H9 (cell line): ENCODE results near the gene TSPAN13. TPM values are rescaled to one million over a fixed set of nuclear protein-coding genes. Genes with fewer than 3 reads are reported as not detected.

Experiments
- DNase-seq: peaks from one replicate; pipeline ENCODE4 v3.0.0-alpha.2; 2017
- H2AFZ ChIP-seq: one replicate; pipeline ENCODE4 v1.6.1; 2013; ENCODE audit warnings: mild to moderate bottlenecking, low read length, control low read depth, moderate library complexity
- H2AK5ac ChIP-seq: 2 replicates; pipeline ENCODE4 v1.6.1; 2013; ENCODE audit warnings: low read length, control low read depth, mixed read lengths; ENCODE audit not compliant: insufficient read length
- H2BK120ac ChIP-seq: one replicate; pipeline ENCODE4 v1.6.1; 2013; ENCODE audit warnings: low read depth, mild to moderate bottlenecking, low read length, control low read depth, inconsistent platforms; ENCODE audit not compliant: poor library complexity, severe bottlenecking
- H2BK12ac ChIP-seq: 2 replicates; pipeline ENCODE4 v1.6.1; 2013; ENCODE audit warnings: low read length, control low read depth, mixed read lengths, low read depth; ENCODE audit not compliant: insufficient read length
- H2BK15ac ChIP-seq: 2 replicates; pipeline ENCODE4 v1.6.1; 2013; ENCODE audit warnings: low read depth, low read length, control low read depth
- H2BK20ac ChIP-seq: one replicate; pipeline ENCODE4 v1.6.1; 2013; ENCODE audit warnings: low read depth, mild to moderate bottlenecking, low read length, control low read depth, inconsistent platforms; ENCODE audit not compliant: poor library complexity, severe bottlenecking
- H2BK5ac ChIP-seq: 2 replicates; pipeline ENCODE4 v1.6.1; 2013; ENCODE audit warnings: low read length, control low read depth, mixed read lengths; ENCODE audit not compliant: insufficient read length
- H3K14ac ChIP-seq: 2 replicates; pipeline ENCODE4 v1.6.1; 2013; ENCODE audit warnings: low read length, control low read depth; ENCODE audit not compliant: insufficient read depth
- H3K18ac ChIP-seq: 2 replicates; pipeline ENCODE4 v1.6.1; 2013; ENCODE audit warnings: low read depth, mild to moderate bottlenecking, mixed read lengths, low read length, control low read depth; ENCODE audit not compliant: insufficient read length
- H3K23ac ChIP-seq: 2 replicates; pipeline ENCODE4 v1.6.1; 2013; ENCODE audit warnings: low read length, control low read depth, mixed read lengths, low read depth; ENCODE audit not compliant: insufficient read length
- H3K23me2 ChIP-seq: 2 replicates; pipeline ENCODE4 v1.6.1; 2013; ENCODE audit warnings: low read depth, mild to moderate bottlenecking, mixed read lengths, low read length, control low read depth; ENCODE audit not compliant: insufficient read length, poor library complexity, severe bottlenecking
- H3K27ac ChIP-seq: 2 replicates; pipeline ENCODE4 v1.5.1; 2013; ENCODE audit warnings: low read length, control low read depth, mixed read lengths, low read depth; ENCODE audit not compliant: insufficient read length
- H3K27me3 ChIP-seq: 2 replicates; pipeline ENCODE4 v1.6.1; 2013; ENCODE audit warnings: low read length, control low read depth, inconsistent platforms; ENCODE audit not compliant: insufficient read depth
- H3K4ac ChIP-seq: 2 replicates; pipeline ENCODE4 v1.6.1; 2013; ENCODE audit warnings: low read depth, mild to moderate bottlenecking, control low read depth, inconsistent platforms, low read length, moderate library complexity
- H3K4me1 ChIP-seq: 2 replicates; pipeline ENCODE4 v1.6.1; 2013; ENCODE audit warnings: low read length, control low read depth, inconsistent platforms; ENCODE audit not compliant: insufficient read depth
- H3K4me2 ChIP-seq: 2 replicates; pipeline ENCODE4 v1.6.1; 2013; ENCODE audit warnings: low read length, control low read depth, mixed read lengths; ENCODE audit not compliant: insufficient read length, insufficient read depth
- H3K56ac ChIP-seq: 2 replicates; pipeline ENCODE4 v1.6.1; 2013; ENCODE audit warnings: low read depth, mild to moderate bottlenecking, mixed read lengths, low read length, control low read depth; ENCODE audit not compliant: insufficient read length
- H3K79me1 ChIP-seq: 2 replicates; pipeline ENCODE4 v1.6.1; 2013; ENCODE audit warnings: low read depth, mild to moderate bottlenecking, moderate library complexity, low read length, control low read depth, inconsistent platforms; ENCODE audit not compliant: insufficient read depth, poor library complexity, severe bottlenecking
- H3K79me2 ChIP-seq: 2 replicates; pipeline ENCODE4 v1.6.1; 2013; ENCODE audit warnings: low read length, control low read depth, inconsistent platforms; ENCODE audit not compliant: insufficient read depth
- H3K9ac ChIP-seq: 2 replicates; pipeline ENCODE4 v1.6.1; 2013; ENCODE audit warnings: low read length, control low read depth, mixed read lengths; ENCODE audit not compliant: insufficient read length; ENCODE audit errors: extremely low read depth
- H3K9me3 ChIP-seq: one replicate; pipeline ENCODE4 v1.6.1; 2013; ENCODE audit warnings: low read depth, low read length, inconsistent platforms; ENCODE audit not compliant: control insufficient read depth
- H3T11ph ChIP-seq: one replicate; pipeline ENCODE4 v1.6.1; 2013; ENCODE audit warnings: mild to moderate bottlenecking, low read length, control low read depth, inconsistent platforms
- H4K20me1 ChIP-seq: one replicate; pipeline ENCODE4 v1.6.1; 2013; ENCODE audit not compliant: control insufficient read depth, insufficient read length, insufficient read depth
- H4K5ac ChIP-seq: 2 replicates; pipeline ENCODE4 v1.6.1; 2013; ENCODE audit warnings: low read depth, mild to moderate bottlenecking, mixed read lengths, low read length, control low read depth; ENCODE audit not compliant: insufficient read length
- H4K8ac ChIP-seq: replicated peaks from 2 replicates; pipeline ENCODE4 v1.6.1; 2013; ENCODE audit warnings: low read length, control low read depth, mixed read lengths, low read depth; ENCODE audit not compliant: insufficient read length
- H4K91ac ChIP-seq: 2 replicates; pipeline ENCODE4 v1.6.1; 2013; ENCODE audit warnings: low read depth, mild to moderate bottlenecking, moderate library complexity, mixed read lengths, low read length, control low read depth; ENCODE audit not compliant: insufficient read length
- H3K27ac Mint-ChIP-seq, 3 experiments: 2 replicates in 2 of 3; 3 replicates in 1 of 3; pipeline ENCODE4 v1.8.0; 2020 to 2021; ENCODE audit warnings: mixed read lengths in 3 of 3, mild to moderate bottlenecking in 1 of 3, moderate library complexity in 1 of 3
- H3K27me3 Mint-ChIP-seq: 2 replicates; pipeline ENCODE4 v1.8.0; 2021; ENCODE audit warnings: low read depth, mild to moderate bottlenecking, moderate library complexity, mixed read lengths
- H3K36me3 Mint-ChIP-seq, 3 experiments: 2 replicates in 2 of 3; 3 replicates in 1 of 3; pipeline ENCODE4 v1.8.0; 2020 to 2021; ENCODE audit warnings: low read depth in 3 of 3, mixed read lengths in 3 of 3; ENCODE audit not compliant: insufficient read depth in 1 of 3
- H3K4me1 Mint-ChIP-seq, 2 experiments: 2 replicates each; pipeline ENCODE4 v1.8.0; 2020; ENCODE audit warnings: mixed read lengths in 2 of 2
- H3K4me3 Mint-ChIP-seq, 2 experiments: 2 replicates in 1 of 2; 3 replicates in 1 of 2; pipeline ENCODE4 v1.8.0; 2020 to 2021; ENCODE audit warnings: mild to moderate bottlenecking in 2 of 2, mixed read lengths in 2 of 2, moderate library complexity in 1 of 2
- H3K9me3 Mint-ChIP-seq, 2 experiments: 2 replicates in 1 of 2; 3 replicates in 1 of 2; pipeline ENCODE4 v1.8.0; 2020; ENCODE audit warnings: mild to moderate bottlenecking in 2 of 2, mixed read lengths in 2 of 2, moderate library complexity in 1 of 2
- CTCF ChIP-seq: fragments of 200-600 bp; sonication (generic); conservative IDR thresholded peaks from 3 replicates; pipeline ENCODE4 v1.8.0; 2021; ENCODE audit warnings: antibody characterized with exemption, mild to moderate bottlenecking
- WGBS: extraction: QIAGEN DNeasy Blood & Tissue Kit; methylation state at CpG from one replicate; pipeline ENCODE4 v1.1.7; 2013; ENCODE audit warnings: missing lambda C conversion rate, low lambda C conversion rate, mixed read lengths; ENCODE audit not compliant: insufficient read length; ENCODE audit errors: extremely low coverage; 5-methylcytosine and 5-hydroxymethylcytosine counted together
- total RNA-seq: library from RNA; stranded (reverse); gene quantifications from 2 replicates; pipeline ENCODE4 v1.2.1, GENCODE V29; 2021

The TSPAN13 gene
- total RNA-seq, 1 experiment from 2014 or later = 18.7 TPM

- no peak overlapping the region for H4K91ac ChIP-seq
- no peak for DNase-seq
Observed at GRCh38 chr7:16812542-16813231, 59.1 kb downstream of the TSPAN13 start.

More at GRCh38 chr7:16812542-16813231, 59.1 kb downstream of the TSPAN13 start:
- no peaks in the 10 kb centered on the region for H3K4me1 ChIP-seq
- no peaks in the 10 kb centered on the region for H3K9me3 ChIP-seq
- no peak overlapping the region for H3K14ac ChIP-seq
- no peak overlapping the region for H3K4ac ChIP-seq
- no peak overlapping the region for H3K4me2 ChIP-seq
- no peak overlapping the region for H2BK15ac ChIP-seq
- H3K18ac ChIP-seq = no peak overlapping the region
- H2AFZ ChIP-seq = no peak overlapping the region
- H2BK5ac ChIP-seq = no peak overlapping the region
- no peaks in the 10 kb centered on the region for H3K9me3 Mint-ChIP-seq
- H3K79me2 ChIP-seq = no peaks in the 10 kb centered on the region
- no peaks in the 10 kb centered on the region for H3K23me2 ChIP-seq
- H3K9ac ChIP-seq = no peak overlapping the region
- no peaks in the 10 kb centered on the region for H3K36me3 Mint-ChIP-seq
- H3K79me1 ChIP-seq = no peaks in the 10 kb centered on the region
- no peak overlapping the region for H2BK12ac ChIP-seq
- no peaks in the 10 kb centered on the region for H3K27me3 Mint-ChIP-seq
- no peak overlapping the region for H4K5ac ChIP-seq
- no peak overlapping the region for H2BK20ac ChIP-seq
- H3K27me3 ChIP-seq = no peaks in the 10 kb centered on the region
- no peak overlapping the region for H3T11ph ChIP-seq
- no peak overlapping the region for H2AK5ac ChIP-seq
- no peaks in the 10 kb centered on the region for H4K20me1 ChIP-seq
- no peak overlapping the region for H3K23ac ChIP-seq
- H3K27ac Mint-ChIP-seq = no peak overlapping the region
- no CpG with 5 or more reads among the region's 4 CpGs for WGBS
- H3K27ac ChIP-seq = no peak overlapping the region
- no peak overlapping the region for H2BK120ac ChIP-seq
- H4K8ac ChIP-seq = no peak overlapping the region
- H3K56ac ChIP-seq = no peak overlapping the region
- peaks cover 0 to 3% of the 10 kb centered on the region in 2 experiments; a peak in 1 of 4 replicates for H3K4me1 Mint-ChIP-seq
- no peak overlapping the region for H3K4me3 Mint-ChIP-seq
- TF ChIP-seq CTCF = no peak
